HCT116 (cell line): ENCODE measurements around the gene KRTAP12-3. TPM values are rescaled to one million over a fixed set of nuclear protein-coding genes. Genes with fewer than 3 reads are reported as not detected.

Source experiments
- ATAC-seq: fragments of 200-7000 bp; cut with Tn5 transposase; 2 replicates; pipeline ENCODE4 v1.9.1; 2020; ENCODE audit warnings: mild to moderate bottlenecking, moderate library complexity
- BruUV-seq: library from RNA; stranded (reverse); fragments of 400-500 nt; replicated peaks from 2 replicates; lab custom pipeline; 2021; lab: Mats Ljungman, UMichigan
- CTCF ChIA-PET: fragments of 300-600 bp; sonication (Branson Sonifier 250); formaldehyde crosslinking; loops from one replicate; lab custom pipeline; 2021; ENCODE audit warnings: antibody characterized with exemption; lab: Charles Lee
- POLR2A ChIA-PET: fragments of 300-600, 350-600 bp; sonication (Branson Sonifier 250); formaldehyde crosslinking; loops from one replicate; lab custom pipeline; 2021; ENCODE audit warnings: antibody characterized with exemption; lab: Charles Lee
- RAD21 ChIA-PET, 2 experiments: fragments of 300-600 bp; sonication (Branson Sonifier 250); formaldehyde crosslinking; loops; one replicate each; lab custom pipeline; 2023; ENCODE audit warnings: low total read pairs in 2 of 2; ENCODE audit not compliant: uncharacterized antibody in 2 of 2, unreplicated experiment in 2 of 2, low non-redundant PET in 1 of 2; lab: Charles Lee
- DNase-seq: peaks from one replicate; pipeline ENCODE4 v3.0.0-alpha.2; 2010; ENCODE audit warnings: low read depth, low spot score
- H2AFZ ChIP-seq: fragments of 200-600 bp; shearing (Covaris generic), sonication (generic); 2 replicates; pipeline ENCODE4 v1.6.1; 2017; ENCODE audit warnings: low read depth, mixed run types, mixed read lengths, antibody characterized with exemption, low read length; ENCODE audit not compliant: poor library complexity, severe bottlenecking
- H3K27ac ChIP-seq: 2 replicates; pipeline ENCODE4 v1.5.1; 2012; ENCODE audit warnings: low read depth, low read length
- H3K27me3 ChIP-seq: fragments of 200-600 bp; sonication (generic); 2 replicates; pipeline ENCODE4 v1.6.1; 2016; ENCODE audit warnings: mixed run types, low read length, mixed read lengths; ENCODE audit not compliant: insufficient read depth
- H3K36me3 ChIP-seq, 2 experiments: fragments of 200-500 bp in 1 of 2; fragments of 200-600 bp in 1 of 2; sonication (Bioruptor generic) in 1 of 2; sonication (generic) in 1 of 2; 2 replicates each; pipeline versions ENCODE4 v1.5.1 to v1.6.1; 2014 to 2016; ENCODE audit warnings: low read length in 2 of 2, inconsistent platforms in 1 of 2, mixed read lengths in 1 of 2, mixed run types in 1 of 2; ENCODE audit not compliant: insufficient read depth in 2 of 2, control insufficient read depth in 1 of 2
- H3K4me1 ChIP-seq, 2 experiments: fragments of 200-600 bp in 1 of 2; sonication (generic) in 1 of 2; 2 replicates each; pipeline versions ENCODE4 v1.5.1 to v1.6.1; 2012 to 2017; ENCODE audit warnings: low read length in 2 of 2, inconsistent platforms in 1 of 2, mild to moderate bottlenecking in 1 of 2, mixed read lengths in 1 of 2, mixed run types in 1 of 2, moderate library complexity in 1 of 2; ENCODE audit not compliant: insufficient read depth in 2 of 2, control insufficient read depth in 1 of 2
- H3K4me2 ChIP-seq: fragments of 200-600 bp; sonication (generic); 2 replicates; pipeline ENCODE4 v1.6.1; 2017; ENCODE audit warnings: mixed run types, low read length, mixed read lengths
- H3K4me3 ChIP-seq, 2 experiments: fragments of 200-600 bp in 1 of 2; sonication (generic) in 1 of 2; replicated peaks in 1 of 2; 2 replicates each; pipeline ENCODE4 v1.5.1; 2011 to 2016; ENCODE audit warnings: low read length in 2 of 2, control low read depth in 1 of 2, low read depth in 1 of 2, mild to moderate bottlenecking in 1 of 2, mixed read lengths in 1 of 2, mixed run types in 1 of 2
- H3K79me2 ChIP-seq: fragments of 200-600 bp; sonication (generic); 2 replicates; pipeline ENCODE4 v1.6.1; 2017; ENCODE audit warnings: mild to moderate bottlenecking, mixed run types, low read length, moderate library complexity, mixed read lengths; ENCODE audit not compliant: insufficient read depth
- H3K9ac ChIP-seq: fragments of 200-600 bp; sonication (generic); 2 replicates; pipeline ENCODE4 v1.6.1; 2016; ENCODE audit warnings: low read length, mixed read lengths
- H3K9me2 ChIP-seq: fragments of 200-600 bp; sonication (generic), shearing (Covaris generic); 2 replicates; pipeline ENCODE4 v1.6.1; 2017; ENCODE audit warnings: mixed run types, mild to moderate bottlenecking, moderate library complexity; ENCODE audit not compliant: insufficient read depth
- H3K9me3 ChIP-seq, 2 experiments: fragments of 200-500 bp in 1 of 2; fragments of 200-600 bp in 1 of 2; sonication (Bioruptor generic) in 1 of 2; sonication (generic) in 1 of 2; 2 replicates each; pipeline ENCODE4 v1.6.1; 2014 to 2017; ENCODE audit warnings: low read length in 2 of 2, mixed read lengths in 2 of 2, inconsistent platforms in 1 of 2, low read depth in 1 of 2, mild to moderate bottlenecking in 1 of 2, mixed run types in 1 of 2, moderate library complexity in 1 of 2; ENCODE audit not compliant: control insufficient read depth in 1 of 2, insufficient read depth in 1 of 2
- H4K20me1 ChIP-seq: fragments of 200-600 bp; sonication (generic), shearing (Covaris generic); 2 replicates; pipeline ENCODE4 v1.6.1; 2017; ENCODE audit warnings: mixed run types, mild to moderate bottlenecking, moderate library complexity; ENCODE audit not compliant: insufficient read depth
- CBX3 ChIP-seq: IDR thresholded peaks from 2 replicates; pipeline ENCODE4 v1.6.1; 2012; ENCODE audit warnings: low read depth
- EGR1 ChIP-seq: IDR thresholded peaks from 2 replicates; pipeline ENCODE4 v1.6.1; 2012; ENCODE audit warnings: low read depth
- ELF1 ChIP-seq: IDR thresholded peaks from 2 replicates; pipeline ENCODE4 v1.6.1; 2012; ENCODE audit warnings: low read depth, borderline replicate concordance
- EZH2phosphoT487 ChIP-seq: fragments of 200-600 bp; IDR thresholded peaks from 2 replicates; pipeline ENCODE4 v1.6.1; 2018; ENCODE audit warnings: antibody characterized with exemption, borderline replicate concordance
- FOSL1 ChIP-seq: IDR thresholded peaks from 2 replicates; pipeline ENCODE4 v1.6.1; 2012; ENCODE audit warnings: low read depth
- MAX ChIP-seq: IDR thresholded peaks from 2 replicates; pipeline ENCODE4 v1.6.1; 2012
- REST ChIP-seq: IDR thresholded peaks from 2 replicates; pipeline ENCODE4 v1.6.1; 2012; ENCODE audit warnings: low read depth
- SIN3A ChIP-seq: IDR thresholded peaks from 2 replicates; pipeline ENCODE4 v1.6.1; 2012; ENCODE audit warnings: low read depth
- SP1 ChIP-seq: IDR thresholded peaks from 2 replicates; pipeline ENCODE4 v1.6.1; 2012; ENCODE audit warnings: low read depth
- ZBTB33 ChIP-seq: IDR thresholded peaks from 2 replicates; pipeline ENCODE4 v1.6.1; 2011; ENCODE audit warnings: mild to moderate bottlenecking, low read length, moderate library complexity; ENCODE audit not compliant: insufficient replicate concordance; ENCODE audit errors: extremely low read depth
- ZNF274 ChIP-seq: fragments of 200-500 bp; sonication (Bioruptor generic); IDR thresholded peaks from 2 replicates; pipeline ENCODE4 v1.6.1; 2014; ENCODE audit warnings: mild to moderate bottlenecking, low read depth, low read length, inconsistent platforms
- intact Hi-C: fragments of 100-400 bp; cut with micrococcal nuclease; formaldehyde crosslinking; loops from 2 replicates; pipeline ENCODE4 v1.10.0; 2022
- total RNA-seq: library from RNA; stranded (reverse); gene quantifications from one replicate; pipeline ENCODE4 v1.2.1, GENCODE V29; 2021; ENCODE audit not compliant: unreplicated experiment

KRTAP12-3 gene
- total RNA-seq, 1 experiment from 2014 or later = not detected

- Histone ChIP-seq H3K4me3 (no peak overlapping the region), H3K27ac (no peak overlapping the region), H3K4me1 (no peaks in the 10 kb centered on the region), H3K9ac (no peak overlapping the region), H4K20me1 (no peaks in the 10 kb centered on the region), H3K27me3 (no peaks in the 10 kb centered on the region), H3K9me2 (no peaks in the 10 kb centered on the region), H3K9me3 (no peaks in the 10 kb centered on the region), H3K36me3 (no peaks in the 10 kb centered on the region), H3K79me2 (no peaks in the 10 kb centered on the region), H2AFZ (no peak overlapping the region), H3K4me2 (no peak overlapping the region)
- ChIA-PET RAD21 (no interaction called here), CTCF (no interaction called here), POLR2A (no interaction called here)
- BruUV-seq = no TSS peak
- DNase-seq (no peak), ATAC-seq (no peak)
- intact Hi-C loops = no loop called here
- TF ChIP-seq ELF1 = no peak
- TF ChIP-seq ZBTB33 = no peak
- no peak for TF ChIP-seq FOSL1
- no peak for TF ChIP-seq MAX
- TF ChIP-seq SIN3A = no peak
- TF ChIP-seq REST = no peak
- TF ChIP-seq EZH2phosphoT487 = no peak
- TF ChIP-seq SP1 = no peak
- TF ChIP-seq ZNF274 = no peak
- TF ChIP-seq CBX3 = no peak
- TF ChIP-seq EGR1 = no peak
Measured at GRCh38 chr21:44653656-44654575, 3.8 kb upstream of the KRTAP12-3 start.
